ENCODE results near the gene PPP1R37.

The PPP1R37 gene

DNA sequence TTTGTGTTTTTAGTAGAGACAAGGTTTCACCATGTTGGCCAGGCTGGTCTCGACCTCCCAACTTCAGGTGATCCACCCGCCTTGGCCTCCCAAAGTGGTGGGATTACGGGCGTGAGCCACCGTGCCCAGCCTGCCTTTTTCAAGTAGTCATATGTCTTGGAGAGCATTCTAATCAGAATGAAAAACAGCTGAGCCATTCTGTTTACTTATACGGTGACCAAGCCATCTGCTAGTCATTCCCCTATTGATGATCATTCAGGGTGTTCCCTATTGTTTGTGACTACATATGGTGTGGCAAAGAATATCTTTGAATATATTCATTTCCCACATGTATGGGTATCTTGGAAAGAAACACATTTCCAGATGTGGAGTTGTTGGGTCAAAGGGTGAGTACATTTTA lies 102.8 kb downstream of the PPP1R37 start:
- DNase-seq (ENCODE audit: low read depth in 3 of 3): no peak
